GM21723 (cell line): ENCODE results near the gene ZNF277.
A peak's percentile ranks its signal among the peaks of the same experiment; 100 is the strongest.

Experiments used
- ATAC-seq: cut with Tn5 transposase; IDR thresholded peaks from one replicate; pipeline ENCODE4 v1.9.1; 2021; ENCODE audit warnings: mild to moderate bottlenecking, moderate library complexity; ENCODE audit not compliant: unreplicated experiment

The ZNF277 gene, protein sequence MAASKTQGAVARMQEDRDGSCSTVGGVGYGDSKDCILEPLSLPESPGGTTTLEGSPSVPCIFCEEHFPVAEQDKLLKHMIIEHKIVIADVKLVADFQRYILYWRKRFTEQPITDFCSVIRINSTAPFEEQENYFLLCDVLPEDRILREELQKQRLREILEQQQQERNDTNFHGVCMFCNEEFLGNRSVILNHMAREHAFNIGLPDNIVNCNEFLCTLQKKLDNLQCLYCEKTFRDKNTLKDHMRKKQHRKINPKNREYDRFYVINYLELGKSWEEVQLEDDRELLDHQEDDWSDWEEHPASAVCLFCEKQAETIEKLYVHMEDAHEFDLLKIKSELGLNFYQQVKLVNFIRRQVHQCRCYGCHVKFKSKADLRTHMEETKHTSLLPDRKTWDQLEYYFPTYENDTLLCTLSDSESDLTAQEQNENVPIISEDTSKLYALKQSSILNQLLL

GRCh38 chr7:112206238-112206990 is at the start of gene ZNF277, which contains the start of gene DOCK4:
Gene ZNF277, plus strand, starts transcription at chr7:112206695. Its CDS starts 22 bp downstream, at chr7:112206717.
Gene DOCK4, minus strand, starts transcription at chr7:112206399. Its CDS starts 261 bp downstream, at chr7:112206138.
- ATAC-seq = peak; percentile 95

GRCh38 chr7:112157072-112157471 is 49.4 kb upstream of the ZNF277 start:
- no peak for ATAC-seq

- ATAC-seq = no peak
Observed at GRCh38 chr7:112159351-112159750, 47.1 kb upstream of the ZNF277 start.

DNA sequence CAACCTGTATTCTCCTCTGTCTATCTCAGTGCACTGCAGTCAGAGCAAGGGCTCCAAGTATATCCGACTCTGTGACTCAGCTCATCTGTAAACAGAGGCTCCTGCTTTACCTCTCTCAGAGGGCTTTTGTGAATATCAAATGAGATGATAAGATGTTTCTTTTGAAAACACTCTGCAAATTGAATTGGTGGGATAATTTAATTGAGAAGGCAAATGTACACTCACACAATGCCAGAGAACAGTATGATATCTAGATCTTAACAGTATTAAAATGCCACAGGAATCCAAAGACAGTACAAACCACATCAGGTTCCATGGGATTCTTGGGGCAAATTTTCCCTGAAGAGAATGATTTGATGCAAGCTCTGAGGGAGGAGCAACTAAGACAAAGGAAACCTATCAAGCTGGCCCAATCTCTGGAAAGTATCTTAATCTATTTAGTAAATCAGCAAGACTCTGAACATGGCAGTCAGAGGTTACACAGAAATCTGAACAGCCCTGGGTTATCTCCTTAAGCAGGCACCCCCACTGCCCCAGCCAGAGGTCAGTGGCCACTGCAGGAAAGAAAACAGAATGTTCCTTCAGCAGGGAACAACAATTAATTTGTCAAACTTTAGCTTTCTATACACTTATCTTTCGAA is 46.2 kb upstream of the ZNF277 start:
- ATAC-seq = no peak

DNA sequence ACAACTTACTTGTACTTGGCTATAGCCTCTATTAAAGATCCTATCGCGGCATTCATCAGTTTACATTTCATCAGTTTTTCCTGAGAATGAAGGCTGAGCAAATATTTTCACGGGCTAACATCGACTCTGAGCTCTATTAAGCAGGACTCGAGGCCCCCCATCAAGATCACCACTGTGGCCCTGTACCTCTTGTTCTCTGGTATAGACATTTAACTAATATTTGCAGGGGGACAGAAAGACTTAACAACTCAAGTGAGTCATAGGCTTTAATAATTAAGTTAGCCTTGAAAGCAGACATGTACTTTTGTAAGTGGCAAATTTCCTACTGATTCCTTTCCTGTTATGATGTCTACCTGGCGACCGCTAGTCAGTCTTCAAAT is 45.7 kb upstream of the ZNF277 start:
- no peak for ATAC-seq

GRCh38 chr7:112161253-112162141 is 45.0 kb upstream of the ZNF277 start:
- no peak for ATAC-seq

GRCh38 chr7:112162142-112162766 is 44.2 kb upstream of the ZNF277 start:
- ATAC-seq = no peak

GRCh38 chr7:112162784-112163506 is 43.5 kb upstream of the ZNF277 start:
- ATAC-seq = no peak

- no peak for ATAC-seq
Observed at GRCh38 chr7:112167147-112167546, 39.3 kb upstream of the ZNF277 start.

GRCh38 chr7:112168915-112169314 is 37.6 kb upstream of the ZNF277 start:
- ATAC-seq = no peak

- ATAC-seq = no peak
Observed at GRCh38 chr7:112171673-112172072, 34.8 kb upstream of the ZNF277 start.

- no peak for ATAC-seq
Observed at GRCh38 chr7:112172870-112173567, 33.5 kb upstream of the ZNF277 start.

GRCh38 chr7:112173568-112173905 is 33.0 kb upstream of the ZNF277 start:
- no peak for ATAC-seq

- ATAC-seq = no peak
Observed at GRCh38 chr7:112174192-112174591, 32.3 kb upstream of the ZNF277 start.

- ATAC-seq = no peak
Observed at GRCh38 chr7:112176241-112176640, 30.3 kb upstream of the ZNF277 start.

GRCh38 chr7:112176693-112177415 is 29.6 kb upstream of the ZNF277 start:
- no peak for ATAC-seq

DNA sequence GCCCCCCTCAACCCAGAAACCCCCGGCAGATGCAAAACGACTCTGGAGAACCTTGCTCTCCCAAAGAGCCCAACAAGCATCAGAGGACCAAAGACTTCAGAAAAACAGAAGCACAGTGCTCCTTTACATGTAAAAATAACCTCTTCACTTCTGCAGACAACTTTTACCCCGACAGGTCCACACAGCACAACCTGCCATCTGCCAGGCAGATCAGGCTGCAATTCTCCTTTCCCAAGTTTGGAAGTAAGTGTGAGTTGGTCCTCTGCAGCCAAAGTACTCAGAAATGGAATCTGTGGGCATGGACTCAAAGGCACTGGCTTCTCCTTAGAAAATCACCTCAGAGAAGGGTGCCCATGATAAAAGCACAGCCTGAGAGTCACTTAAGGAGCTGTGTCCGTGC is 26.3 kb upstream of the ZNF277 start:
- ATAC-seq = no peak

- no peak for ATAC-seq
Observed at GRCh38 chr7:112182749-112183148, 23.7 kb upstream of the ZNF277 start.
